Cardiac septum (tissue), 1 donor: Measurements from ENCODE around the gene IGF2BP3. TPM values are rescaled to one million over a fixed set of nuclear protein-coding genes. Genes with fewer than 3 reads are reported as not detected.
"Not testable (repeated sequence)": the region's sequence is repeated elsewhere in the genome, so short reads cannot be mapped to it uniquely, and the experiment has no call there.

Experiments
- DNase-seq: peaks from one replicate; pipeline ENCODE4 v3.0.0-alpha.2; 2020; ENCODE audit warnings: low spot score
- intact Hi-C: fragments of 100-400 bp; cut with DNase I; formaldehyde crosslinking; loops from one replicate; pipeline ENCODE4 v1.14.0; 2022
- total RNA-seq: library from RNA; stranded (reverse); fragmentation: NEBNext Ultra II Directional; extraction: Animal tissue kit (Norgen Biotek cat#: 25700); gene quantifications from one replicate; pipeline ENCODE4 v1.2.1, GENCODE V29; 2021
- donor health status: DM: no; HTN: no; CAD: no.

IGF2BP3 gene
- total RNA-seq, 1 donor from 2014 or later, result 0.16 TPM

DNA sequence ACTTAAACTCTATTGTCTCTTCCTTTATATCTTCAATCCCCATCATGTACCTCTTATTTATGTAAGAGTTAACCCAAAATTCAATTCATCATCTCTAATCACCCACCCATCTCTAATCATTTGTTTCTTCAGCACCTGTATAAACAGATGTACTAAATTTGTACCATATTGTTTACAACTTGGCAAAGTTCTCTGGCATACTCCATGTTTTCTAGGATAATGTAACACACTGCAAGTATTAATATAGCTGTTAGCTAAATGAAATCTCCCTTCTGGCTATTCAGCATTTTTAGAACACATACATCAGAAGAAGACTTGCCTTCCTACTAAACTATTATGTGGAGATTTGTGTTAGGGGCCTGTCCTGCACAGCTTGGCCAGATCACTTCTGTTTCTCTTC, 138.1 kb downstream of the IGF2BP3 start:
- no peak for DNase-seq
- intact Hi-C loops, result no loop called here

DNA sequence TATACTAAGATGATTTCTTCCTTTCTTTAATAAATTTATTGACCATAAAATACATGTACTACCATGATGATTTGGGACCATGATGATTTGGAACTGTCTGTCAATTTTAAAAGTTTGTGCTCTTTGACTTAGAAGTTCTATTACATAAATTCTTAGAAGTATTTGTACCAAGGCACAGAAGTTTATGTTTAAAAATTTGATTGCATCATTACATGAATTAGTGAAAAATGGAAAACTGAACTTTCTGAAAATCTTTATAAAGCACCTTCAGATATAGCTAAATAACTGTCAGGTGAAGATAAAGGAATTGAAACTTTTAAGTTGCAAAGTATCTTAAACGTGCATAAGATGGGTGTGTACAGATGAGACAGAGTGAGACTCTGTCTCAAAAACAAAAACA, 139.2 kb downstream of the IGF2BP3 start:
- intact Hi-C loops, result no loop called here
- no peak for DNase-seq

DNA sequence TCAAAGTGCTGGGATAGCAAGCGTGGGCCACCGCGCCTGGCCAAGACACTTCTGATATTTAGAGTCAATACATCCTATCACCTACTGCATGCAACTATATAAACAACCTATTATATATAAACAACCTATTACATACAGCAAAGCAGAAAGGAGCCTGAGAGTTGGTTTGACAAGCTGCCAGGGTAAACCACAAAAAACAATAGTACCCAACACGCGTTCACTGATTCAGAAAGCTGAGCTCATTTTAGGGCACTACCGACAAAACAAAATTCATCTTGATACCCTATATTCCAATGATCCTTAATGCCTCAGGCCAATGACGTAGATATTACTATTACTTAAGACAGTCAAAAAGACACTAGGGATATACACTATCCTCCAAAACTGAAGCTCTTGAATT, 154.9 kb downstream of the IGF2BP3 start:
- DNase-seq, result no peak
- intact Hi-C loops, result no loop called here

DNA sequence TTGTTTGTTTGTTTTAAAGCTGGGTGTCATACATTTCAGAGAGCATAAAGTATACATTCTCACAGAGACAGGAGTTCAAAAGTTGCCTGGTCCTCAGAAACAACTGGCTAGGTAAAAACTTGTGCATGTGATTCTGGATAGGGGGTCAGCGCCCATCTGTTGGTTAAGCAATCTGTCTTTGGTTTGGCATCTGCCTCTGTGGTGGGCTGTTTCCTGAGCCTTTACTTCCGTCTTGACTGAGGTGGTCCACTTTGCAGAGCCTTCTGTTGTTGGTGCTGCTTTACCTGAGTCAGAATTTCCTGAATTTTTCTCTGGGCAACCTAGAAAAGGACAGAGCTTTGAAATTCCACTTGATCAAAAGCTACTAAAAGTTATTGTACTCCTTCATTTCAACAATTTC, 158.2 kb downstream of the IGF2BP3 start:
- DNase-seq, intact Hi-C loops: not testable (repeated sequence)

DNA sequence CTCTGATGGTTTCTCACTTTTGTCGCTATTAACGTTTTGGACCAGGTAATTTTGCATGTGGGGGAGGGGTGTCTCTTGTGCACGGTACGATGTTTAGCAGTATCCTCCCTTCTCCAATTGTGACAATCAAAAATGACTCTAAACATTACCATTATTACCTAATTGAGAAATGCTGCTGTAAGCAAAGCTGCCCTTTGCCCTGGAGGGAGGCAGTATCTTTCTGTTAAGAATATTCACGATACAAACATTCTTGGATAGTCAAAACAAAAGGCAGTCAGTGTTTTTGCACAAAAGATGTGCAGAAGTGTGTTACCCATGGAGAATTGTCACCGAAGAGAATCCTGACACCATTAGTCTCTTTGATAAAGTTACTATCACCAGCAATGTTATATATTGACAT, 161.5 kb downstream of the IGF2BP3 start:
- DNase-seq, result no peak
- intact Hi-C loops, result no loop called here

DNA sequence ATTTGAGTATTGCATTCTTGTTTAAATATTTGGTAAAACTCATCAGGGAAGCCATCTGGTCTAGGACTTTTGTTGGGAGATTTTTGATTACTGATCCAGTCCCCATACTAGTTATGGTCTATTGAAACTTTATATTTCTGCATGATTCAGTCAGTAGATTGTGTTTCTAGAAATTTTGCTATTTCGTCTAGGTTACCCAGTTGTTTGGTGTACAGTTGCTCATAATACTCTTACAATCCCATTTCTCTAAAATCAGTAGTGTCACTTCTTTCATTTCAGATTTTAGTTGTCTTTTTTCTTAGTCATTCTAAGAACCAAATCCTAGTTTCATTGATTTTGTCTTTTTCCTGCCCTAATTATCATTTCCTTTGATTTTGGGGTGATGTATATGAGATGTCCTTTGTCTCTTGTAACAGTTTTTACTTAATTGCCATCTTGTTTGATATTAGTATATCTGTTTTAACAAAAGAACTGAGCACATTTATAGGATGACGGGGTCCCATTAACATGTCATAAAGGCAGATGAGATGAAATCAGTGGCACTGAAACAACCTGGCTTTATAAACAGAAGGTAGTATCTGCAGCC, 163.3 kb downstream of the IGF2BP3 start:
- no peak for DNase-seq
- intact Hi-C loops, result no loop called here

DNA sequence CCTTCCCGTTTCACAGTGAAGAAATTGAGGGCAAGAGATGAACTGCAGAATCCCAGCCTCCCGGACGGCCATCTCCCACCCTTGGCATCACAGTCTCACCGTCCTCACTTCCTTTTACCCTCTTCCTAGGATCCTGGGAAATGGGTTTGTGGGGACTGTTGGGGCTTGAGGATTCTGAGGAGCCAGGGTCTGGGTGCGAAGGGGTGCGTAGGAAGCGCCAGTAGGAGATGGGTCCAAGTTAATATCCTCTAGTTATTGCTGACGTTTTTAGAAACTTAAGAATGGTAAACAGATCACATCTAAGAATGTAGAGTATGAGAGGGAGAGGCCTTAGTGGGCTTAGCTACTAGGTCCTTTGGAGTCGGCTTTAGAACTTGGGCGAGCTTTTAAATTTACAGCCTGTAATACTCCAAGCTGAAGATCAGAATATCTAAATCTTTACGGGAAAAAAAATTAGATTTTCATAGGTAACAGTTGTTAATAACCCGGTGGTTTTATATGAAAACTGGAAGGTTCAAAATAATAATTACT, 170.5 kb downstream of the IGF2BP3 start:
- DNase-seq, result no peak
- intact Hi-C loops, result loop anchor here (5.0 kb wide), 1 partner anchor 172 kb away; the partner anchor contains the start of gene IGF2BP3

DNA sequence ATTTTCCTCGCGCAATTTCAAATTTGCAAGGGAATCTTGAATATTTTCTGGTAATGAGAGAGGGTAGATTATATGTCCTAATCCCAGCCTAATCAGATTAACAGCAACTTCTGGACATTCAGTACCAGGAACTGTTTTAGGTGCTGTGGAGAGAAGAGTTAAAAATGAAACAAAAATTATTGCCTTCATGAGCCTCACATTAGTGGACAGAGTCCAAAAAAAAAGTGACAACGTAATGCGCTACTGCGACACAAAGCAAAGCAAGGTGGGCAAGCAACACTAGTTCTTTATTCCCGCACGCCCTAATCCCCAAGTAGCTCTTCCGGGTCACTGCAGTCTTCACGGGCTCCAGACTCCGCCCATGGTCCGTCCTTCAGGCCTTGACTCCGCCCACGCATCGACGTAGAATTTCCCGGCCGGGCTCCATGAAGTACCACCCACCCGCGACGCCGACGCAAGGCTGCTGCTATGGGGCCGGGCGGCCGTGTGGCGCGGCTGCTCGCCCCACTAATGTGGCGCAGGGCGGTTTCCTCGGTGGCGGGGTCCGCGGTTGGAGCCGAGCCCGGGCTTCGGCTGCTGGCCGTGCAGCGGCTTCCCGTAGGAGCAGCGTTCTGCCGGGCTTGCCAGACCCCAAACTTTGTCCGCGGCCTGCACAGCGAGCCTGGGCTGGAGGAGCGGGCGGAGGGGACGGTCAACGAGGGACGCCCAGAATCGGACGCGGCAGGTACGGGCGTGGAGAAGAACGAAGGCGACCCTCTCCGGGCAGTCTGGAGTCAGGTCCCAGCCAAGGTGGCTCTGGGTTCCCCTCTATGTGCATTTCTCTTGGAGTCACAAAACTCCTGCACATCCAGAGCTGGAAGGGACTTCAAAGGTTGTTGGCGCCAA, 171.2 kb downstream of the IGF2BP3 start, which contains the start of gene MALSU1:
TSS of gene MALSU1 (plus strand) at position 455 of the 885 bp plus-strand sequence. CDS start at position 469, 14 bp downstream.
- intact Hi-C loops, result loop anchor here (5.0 kb wide), 1 partner anchor 173 kb away; the partner anchor contains the start of gene IGF2BP3
- peak; percentile 99 for DNase-seq

DNA sequence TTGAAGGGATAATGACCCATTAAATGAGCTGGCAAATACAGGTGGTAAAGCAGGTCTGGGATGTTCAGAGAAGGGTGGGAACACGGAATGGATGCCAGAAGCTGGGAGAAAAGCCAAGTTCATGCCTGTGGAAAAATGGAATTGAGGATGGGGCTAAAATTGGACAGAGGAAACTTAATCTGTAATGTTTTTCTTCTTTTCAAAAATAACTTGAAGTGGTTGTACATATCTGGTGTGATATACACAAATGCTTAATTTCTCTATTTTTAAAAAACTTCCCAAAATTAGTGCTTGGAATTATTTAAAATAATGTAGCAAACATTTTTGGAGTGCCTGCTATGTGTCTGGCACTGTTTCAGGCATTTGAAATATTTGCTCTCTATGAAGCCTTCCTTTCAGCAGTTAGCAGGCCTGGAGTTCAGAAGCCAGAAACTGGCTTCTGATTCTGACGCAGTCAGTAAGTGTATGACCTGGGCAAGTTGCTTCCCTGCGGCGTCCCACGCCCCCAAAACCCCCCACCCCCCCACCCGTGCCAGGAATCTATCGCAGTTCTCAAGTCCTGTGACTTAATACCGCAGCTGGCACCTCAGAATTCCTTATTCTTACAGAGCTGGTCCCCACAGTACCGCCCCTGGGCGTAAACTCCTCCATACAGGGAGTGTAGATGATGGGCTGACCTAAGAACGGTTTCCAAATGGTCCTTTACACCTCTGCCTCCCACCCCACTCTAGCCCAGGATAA, 172.0 kb downstream of the IGF2BP3 start:
- intact Hi-C loops, result loop anchor here (5.0 kb wide), 1 partner anchor 174 kb away; the partner anchor contains the start of gene IGF2BP3
- no peak for DNase-seq

DNA sequence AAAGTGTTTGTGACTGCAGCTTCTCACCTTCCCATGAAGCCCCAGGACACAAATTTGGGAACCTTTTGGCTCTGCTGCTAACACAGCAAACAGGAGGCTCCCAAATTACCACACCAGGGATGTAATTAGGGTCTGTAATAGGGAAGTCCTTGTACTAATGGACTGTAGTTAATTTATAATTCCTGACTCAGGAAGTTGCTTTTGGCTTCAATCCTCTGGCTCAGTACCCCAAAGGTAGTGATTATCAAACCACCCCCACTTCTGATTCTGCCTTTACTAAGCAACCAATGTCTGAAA, 174.9 kb downstream of the IGF2BP3 start:
- no peak for DNase-seq
- intact Hi-C loops, result loop anchor here (5.0 kb wide), 1 partner anchor 177 kb away; the partner anchor contains the start of gene IGF2BP3

DNA sequence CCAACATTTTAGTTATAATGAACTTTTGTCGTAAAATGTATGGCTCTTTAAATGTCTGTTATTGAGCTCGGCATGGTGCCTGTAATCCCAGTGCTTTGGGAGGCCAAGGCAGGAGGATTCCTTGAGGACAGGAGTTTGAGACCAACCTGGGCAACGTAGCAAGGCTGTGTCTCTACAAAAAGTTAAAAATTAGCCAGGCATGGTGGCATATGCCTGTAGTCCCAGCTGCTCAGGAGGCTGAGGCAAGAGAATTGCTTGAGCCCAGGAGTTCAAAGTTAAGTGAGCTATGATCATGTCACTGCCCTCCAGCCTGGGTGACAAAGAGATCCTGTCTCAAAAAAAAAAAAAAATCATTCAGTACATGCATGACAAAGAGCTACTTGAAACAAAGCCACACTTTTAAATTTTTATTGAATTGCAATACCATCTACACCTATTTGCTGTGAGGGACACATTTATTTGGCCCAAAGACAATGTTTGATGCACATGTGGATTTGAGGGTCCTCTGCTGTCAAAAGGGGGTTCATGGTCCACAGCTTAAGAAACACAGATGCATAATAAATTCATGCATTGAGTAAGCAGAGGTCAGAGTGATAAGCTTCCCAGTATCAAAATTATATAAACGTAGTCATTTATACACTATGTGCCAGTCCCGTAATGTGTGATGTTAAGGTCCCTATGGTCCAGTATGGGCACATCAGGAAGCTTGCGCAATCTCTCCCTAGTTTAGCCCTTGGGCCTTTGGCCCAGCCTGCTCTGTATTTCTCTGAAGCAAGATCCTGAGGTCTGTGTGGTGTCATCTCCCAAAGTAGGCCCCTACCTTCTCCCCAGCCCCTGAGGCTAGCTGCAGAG, 175.5 kb downstream of the IGF2BP3 start:
- no peak for DNase-seq
- intact Hi-C loops, result loop anchor here (5.0 kb wide), 1 partner anchor 178 kb away; the partner anchor contains the start of gene IGF2BP3

DNA sequence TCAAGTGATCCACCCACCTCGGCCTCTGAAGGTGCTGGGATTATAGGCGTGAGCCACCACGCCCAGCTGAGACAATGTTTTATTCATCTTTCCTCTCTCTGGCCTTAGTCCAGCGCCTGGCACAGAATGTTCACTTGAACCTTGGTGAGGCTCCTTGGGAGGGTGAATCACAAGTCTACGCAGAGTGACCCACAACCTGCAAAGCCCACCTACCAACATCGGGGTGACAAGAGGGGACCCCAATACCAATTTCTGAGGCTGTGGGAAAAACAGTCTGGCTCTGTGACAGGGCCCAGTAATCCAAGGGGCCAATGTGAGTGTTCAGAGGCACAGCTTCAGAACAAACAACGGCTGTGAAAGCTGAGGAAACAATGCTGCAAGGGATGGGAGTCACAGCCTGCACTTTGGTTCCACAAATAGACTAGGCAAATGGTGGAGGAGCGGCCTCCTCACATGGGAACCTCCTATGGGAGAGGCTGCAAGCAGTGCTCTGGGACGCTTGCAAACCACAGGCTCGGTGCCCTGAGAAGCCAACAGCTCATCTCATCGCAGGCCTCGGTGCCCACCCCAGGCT, 176.7 kb downstream of the IGF2BP3 start:
- DNase-seq, result no peak
- intact Hi-C loops, result no loop called here

DNA sequence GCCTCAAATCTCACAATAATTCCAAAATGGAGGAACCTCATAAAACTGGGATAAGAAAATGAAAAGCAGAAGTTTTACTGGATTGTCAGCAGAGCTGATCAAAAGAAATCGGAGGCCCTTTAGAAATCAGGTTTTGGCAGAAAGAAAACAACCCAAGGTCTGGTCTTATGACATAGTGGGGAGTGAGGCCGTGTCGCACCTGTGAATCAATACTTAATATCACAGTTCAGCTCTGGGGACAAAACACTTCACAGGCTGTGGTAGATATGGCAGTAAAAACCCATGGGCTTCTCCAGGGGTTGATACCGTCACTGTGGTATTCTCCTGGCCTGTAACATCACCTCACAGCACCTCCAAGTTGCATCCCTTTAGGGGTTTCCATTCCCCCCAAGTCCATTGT, 177.7 kb downstream of the IGF2BP3 start:
- intact Hi-C loops, result no loop called here
- no peak for DNase-seq

DNA sequence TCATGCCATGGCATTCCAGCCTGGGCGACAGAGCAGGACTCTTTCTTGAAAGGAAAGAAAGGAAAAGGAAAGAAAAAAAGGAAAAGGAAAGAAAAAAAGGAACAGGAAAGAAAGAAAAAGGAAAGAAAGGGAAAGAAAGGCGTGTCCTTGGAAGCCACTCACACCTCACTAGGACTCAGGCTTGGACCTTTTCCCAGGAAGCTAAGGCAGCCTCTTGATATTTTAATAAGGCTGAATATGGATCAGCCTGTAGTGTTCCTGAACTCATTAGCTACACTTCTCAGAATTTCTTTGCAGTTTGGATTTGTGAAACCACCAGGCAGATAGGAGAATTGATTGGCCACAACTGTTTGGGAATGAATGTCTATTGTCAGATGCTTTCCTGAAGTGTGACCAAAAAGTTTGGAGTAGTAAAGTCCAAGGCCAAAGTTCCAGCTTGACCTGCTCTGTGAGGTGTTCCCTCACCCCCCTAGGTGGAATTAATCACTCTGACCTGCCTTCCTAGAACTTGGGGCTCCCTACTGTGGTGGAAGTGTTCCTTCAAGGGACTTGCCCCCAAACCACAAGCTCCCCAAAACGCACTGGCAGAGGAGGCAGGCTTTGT, 178.2 kb downstream of the IGF2BP3 start:
- intact Hi-C loops, result no loop called here

DNA sequence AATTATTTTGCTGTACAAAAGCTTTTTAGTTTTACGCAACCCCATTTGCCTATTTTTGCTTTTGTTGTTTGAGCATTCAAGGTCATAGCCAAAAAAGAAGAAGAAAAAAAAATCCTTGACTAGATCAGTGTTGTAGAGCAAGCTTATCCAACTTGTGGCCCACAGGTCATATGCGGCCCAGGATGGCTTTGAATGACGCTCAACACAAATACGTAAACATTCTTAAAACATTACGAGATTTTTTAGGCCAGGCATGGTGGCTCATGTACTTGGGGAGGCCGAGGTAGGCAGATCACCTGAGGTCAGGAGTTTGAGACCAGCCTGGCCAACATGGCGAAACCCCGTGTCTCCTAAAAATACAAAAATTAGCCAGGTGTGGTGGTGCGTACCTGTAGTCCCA, 179.3 kb downstream of the IGF2BP3 start:
- no peak for DNase-seq
- intact Hi-C loops, result no loop called here

More for the DNA sequence above, 178.2 kb downstream of the IGF2BP3 start:
- DNase-seq, result no peak

DNA sequence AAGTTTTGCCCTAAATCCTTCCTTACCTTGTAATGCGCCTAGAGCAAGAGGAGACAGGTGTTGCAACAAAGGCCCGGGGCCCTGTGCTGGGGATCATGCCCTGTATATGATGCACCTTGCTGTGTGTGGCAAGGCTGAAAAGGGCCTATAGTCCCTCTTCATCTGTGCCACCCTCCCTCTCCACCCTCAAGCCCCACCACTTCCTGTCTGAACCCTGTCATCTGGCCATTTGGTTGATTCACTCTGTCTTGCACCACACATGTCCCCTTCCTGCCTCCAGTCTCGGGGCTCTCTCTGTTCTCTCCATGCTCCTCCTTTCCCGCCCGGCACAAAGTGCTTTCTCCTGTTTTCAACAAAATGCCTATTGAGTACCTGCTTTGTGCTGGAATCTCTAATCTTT, 182.7 kb downstream of the IGF2BP3 start:
- DNase-seq, result no peak
- intact Hi-C loops, result no loop called here

DNA sequence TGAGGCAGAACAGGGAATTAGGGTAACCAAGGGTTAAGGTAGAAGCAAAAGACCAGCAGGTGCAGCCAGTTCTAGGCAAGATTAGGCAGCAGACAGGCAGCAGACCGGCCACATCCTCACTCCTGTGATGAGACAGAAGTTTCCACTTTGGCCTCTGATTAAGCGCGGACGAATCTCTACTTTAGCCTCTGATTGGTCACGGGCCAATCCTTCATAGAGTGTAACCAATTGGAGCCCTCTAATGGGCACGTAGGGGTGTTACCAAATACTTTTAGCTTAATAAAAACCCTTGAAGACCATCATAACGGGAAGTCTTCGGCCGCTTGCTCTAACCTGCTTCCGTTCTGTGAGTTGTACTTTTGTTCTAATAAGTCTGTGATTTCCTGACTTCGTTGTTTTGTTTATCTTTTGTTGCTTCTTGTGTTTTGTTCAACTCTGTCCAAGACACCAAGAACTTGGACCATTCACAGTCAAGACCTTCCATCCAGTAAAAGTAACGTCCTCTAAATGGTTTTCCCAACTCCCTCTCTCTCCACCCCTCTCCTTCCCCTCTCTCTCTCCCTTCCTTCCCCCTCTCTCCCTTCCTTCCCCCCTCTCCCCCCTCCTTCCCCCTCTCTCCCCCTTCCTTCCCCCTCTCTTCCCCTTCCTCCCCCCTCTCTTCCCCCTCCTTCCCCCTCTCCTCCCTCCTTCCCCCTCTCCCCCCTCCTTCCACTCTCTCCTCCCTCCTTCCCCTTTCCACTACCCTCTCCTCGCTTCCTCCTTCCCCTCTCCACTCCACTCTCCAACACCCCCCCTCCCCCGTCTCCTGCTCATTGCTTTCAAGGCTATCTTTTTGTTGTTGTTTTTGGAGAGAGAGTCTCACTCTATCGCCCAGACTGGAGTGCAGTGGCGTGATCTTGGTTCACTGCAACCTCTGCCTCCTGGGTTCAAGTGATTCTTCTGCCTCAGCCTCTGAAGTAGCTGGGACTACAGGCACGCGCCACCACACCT, 184.3 kb downstream of the IGF2BP3 start:
- intact Hi-C loops, result no loop called here
- DNase-seq, result no peak
